GM12801 (cell line): ENCODE data around the gene RAB40C.

Experiments used
- CTCF ChIP-seq: IDR thresholded peaks from one replicate; pipeline ENCODE4 v1.5.1; 2011; ENCODE audit warnings: control low read depth; ENCODE audit not compliant: insufficient read length; ENCODE audit errors: extremely low read depth

RAB40C gene

GRCh38 chr16:648781-649589, 59.1 kb downstream of the RAB40C start, which contains the start of gene WDR90:
WDR90 (plus strand) TSS chr16:649365; CDS start chr16:649417, 52 bp downstream.
- TF ChIP-seq CTCF: no peak

GRCh38 chr16:649631-650030, 59.8 kb downstream of the RAB40C start:
- TF ChIP-seq CTCF: no peak

- no peak for TF ChIP-seq CTCF
Observed at GRCh38 chr16:651844-652243, 62.0 kb downstream of the RAB40C start.

- no peak for TF ChIP-seq CTCF
Observed at GRCh38 chr16:652454-653305, 62.8 kb downstream of the RAB40C start.

- no peak for TF ChIP-seq CTCF
Observed at GRCh38 chr16:654034-654433, 64.2 kb downstream of the RAB40C start.

- no peak for TF ChIP-seq CTCF
Observed at GRCh38 chr16:657487-657886, 67.6 kb downstream of the RAB40C start.

- TF ChIP-seq CTCF: no peak
Observed at GRCh38 chr16:658679-659571, 69.1 kb downstream of the RAB40C start.
